ENCODE measurements around the gene ATG16L1.

- TF ChIP-seq POLR2AphosphoS5 (IDR thresholded peaks at IDR 0.05; ENCODE audit: borderline replicate concordance, low read depth, low read length) (no peak), EZH2 (IDR thresholded peaks at IDR 0.05) (no peak)
Observed at GRCh38 chr2:233211548-233211895, 40.0 kb upstream of the ATG16L1 start.

All from SK-N-MC (cell line).